Hepatocyte (in vitro differentiated cells): ENCODE data around the gene EPAS1. TPM values are rescaled to one million over a fixed set of nuclear protein-coding genes. Genes with fewer than 3 reads are reported as not detected.

Experiments
- DNase-seq: peaks from one replicate; pipeline ENCODE4 v3.0.0-alpha.2; 2016; ENCODE audit warnings: low spot score
- H2AFZ ChIP-seq: fragments of 200-600 bp; sonication (generic); 2 replicates; pipeline ENCODE4 v1.6.0; 2016; ENCODE audit warnings: antibody characterized with exemption, mild to moderate bottlenecking
- H3K27ac ChIP-seq: fragments of 200-600 bp; sonication (generic); 2 replicates; pipeline ENCODE4 v1.5.1; 2016; ENCODE audit warnings: mild to moderate bottlenecking
- H3K27me3 ChIP-seq: fragments of 200-600 bp; sonication (generic); 2 replicates; pipeline ENCODE4 v1.6.1; 2016
- H3K36me3 ChIP-seq: fragments of 200-600 bp; sonication (generic); replicated peaks from 2 replicates; pipeline ENCODE4 v1.5.1; 2016; ENCODE audit warnings: low read depth; ENCODE audit not compliant: insufficient read depth
- H3K4me1 ChIP-seq: fragments of 200-600 bp; sonication (generic); 2 replicates; pipeline ENCODE4 v1.5.1; 2016; ENCODE audit warnings: mild to moderate bottlenecking, moderate library complexity; ENCODE audit not compliant: insufficient read depth
- H3K4me2 ChIP-seq: fragments of 200-600 bp; sonication (generic); 2 replicates; pipeline ENCODE4 v1.6.0; 2016
- H3K4me3 ChIP-seq: fragments of 200-600 bp; sonication (generic); 2 replicates; pipeline ENCODE4 v1.5.1; 2016; ENCODE audit warnings: mild to moderate bottlenecking
- H3K79me2 ChIP-seq: fragments of 200-600 bp; sonication (generic); 2 replicates; pipeline ENCODE4 v1.6.0; 2017; ENCODE audit warnings: mild to moderate bottlenecking
- H3K9me2 ChIP-seq: fragments of 200-600 bp; sonication (generic); replicated peaks from 2 replicates; pipeline ENCODE4 v1.6.0; 2017; ENCODE audit warnings: mild to moderate bottlenecking; ENCODE audit not compliant: insufficient read depth
- H3K9me3 ChIP-seq: fragments of 200-600 bp; sonication (generic); 2 replicates; pipeline ENCODE4 v1.5.1; 2016; ENCODE audit warnings: low read depth, mild to moderate bottlenecking
- H4K20me1 ChIP-seq: fragments of 200-600 bp; sonication (generic); 2 replicates; pipeline ENCODE4 v1.6.0; 2016; ENCODE audit warnings: mild to moderate bottlenecking; ENCODE audit not compliant: insufficient read depth, poor library complexity, severe bottlenecking
- CTCF ChIP-seq: fragments of 200-600 bp; sonication (generic); IDR thresholded peaks from 2 replicates; pipeline ENCODE4 v1.5.1; 2016; ENCODE audit warnings: antibody characterized with exemption, mild to moderate bottlenecking; ENCODE audit not compliant: poor library complexity
- EZH2 ChIP-seq: fragments of 200-600 bp; sonication (generic); IDR thresholded peaks from 2 replicates; pipeline ENCODE4 v1.6.1; 2016; ENCODE audit warnings: antibody characterized with exemption, mild to moderate bottlenecking, borderline replicate concordance
- EZH2phosphoT487 ChIP-seq: fragments of 200-600 bp; sonication (generic); IDR thresholded peaks from one replicate; pipeline ENCODE4 v1.6.1; 2018; ENCODE audit warnings: antibody characterized with exemption, mild to moderate bottlenecking, low read depth, moderate library complexity; ENCODE audit not compliant: unreplicated experiment, severe bottlenecking
- WGBS: methylation state at CpG from one replicate; pipeline ENCODE4 v1.1.6; 2016; ENCODE audit warnings: low lambda C conversion rate; ENCODE audit errors: missing lambda C conversion rate; 5-methylcytosine and 5-hydroxymethylcytosine counted together
- polyA plus RNA-seq: library from polyadenylated mRNA; unstranded; fragments of >200 nt; fragmentation: Nextera tagmentation; extraction: Ambion mirVana; gene quantifications from 2 replicates; pipeline ENCODE4 v1.2.1, GENCODE V29; 2016
- total RNA-seq: library from RNA; depleted of rRNA; stranded (reverse); fragments of >200 nt; gene quantifications from 2 replicates; pipeline ENCODE4 v1.2.3, GENCODE V29; 2014

The EPAS1 gene
- total and polyA plus RNA-seq, 2 experiments from 2014 or later, result 112 to 115 TPM

GRCh38 chr2:46320141-46320567 lies 22.9 kb downstream of the EPAS1 start:
- Histone ChIP-seq H3K4me1 (peaks cover 24% of the 10 kb centered on the region), H3K27ac (peak overlapping the region; percentile 11), H3K9me2 (no peaks in the 10 kb centered on the region), H3K4me2 (peak overlapping the region; percentile 48), H4K20me1 (peaks cover 4% of the 10 kb centered on the region), H3K4me3 (no peak overlapping the region), H3K79me2 (peaks cover 92% of the 10 kb centered on the region), H3K27me3 (no peaks in the 10 kb centered on the region), H3K9me3 (no peaks in the 10 kb centered on the region), H3K36me3 (no peaks in the 10 kb centered on the region), H2AFZ (no peak overlapping the region)
- TF ChIP-seq EZH2 (no peak), CTCF (no peak), EZH2phosphoT487 (no peak)
- no peak for DNase-seq
- 60% methylated on average over 8 of the region's 8 CpGs for WGBS

GRCh38 chr2:46323730-46324129 lies 26.5 kb downstream of the EPAS1 start:
- no peaks in the 10 kb centered on the region for H3K36me3 ChIP-seq
- TF ChIP-seq CTCF (no peak), EZH2phosphoT487 (no peak), EZH2 (no peak)
- H3K4me3 ChIP-seq, result no peak overlapping the region
- peaks cover 27% of the 10 kb centered on the region for H3K4me1 ChIP-seq
- no peak overlapping the region for H3K27ac ChIP-seq
- no peaks in the 10 kb centered on the region for H3K9me3 ChIP-seq
- no peak for DNase-seq
- no peaks in the 10 kb centered on the region for H3K9me2 ChIP-seq
- H4K20me1 ChIP-seq, result peaks cover 4% of the 10 kb centered on the region
- no peak overlapping the region for H2AFZ ChIP-seq
- WGBS, result 85% methylated on average over 4 of the region's 4 CpGs
- H3K79me2 ChIP-seq, result peaks cover 100% of the 10 kb centered on the region
- H3K27me3 ChIP-seq, result no peaks in the 10 kb centered on the region
- no peak overlapping the region for H3K4me2 ChIP-seq

GRCh38 chr2:46325182-46325928 lies 28.1 kb downstream of the EPAS1 start:
- Histone ChIP-seq H4K20me1 (peaks cover 6% of the 10 kb centered on the region), H3K9me3 (no peaks in the 10 kb centered on the region), H2AFZ (no peak overlapping the region), H3K4me1 (peaks cover 26% of the 10 kb centered on the region), H3K4me3 (no peak overlapping the region), H3K79me2 (peaks cover 95% of the 10 kb centered on the region), H3K27me3 (no peaks in the 10 kb centered on the region), H3K4me2 (no peak overlapping the region), H3K9me2 (no peaks in the 10 kb centered on the region), H3K36me3 (no peaks in the 10 kb centered on the region), H3K27ac (peak overlapping the region; percentile 68)
- 86% methylated on average over 6 of the region's 6 CpGs for WGBS
- no peak for DNase-seq
- TF ChIP-seq CTCF (no peak), EZH2 (no peak), EZH2phosphoT487 (no peak)
